ENCODE measurements around the gene MELK. TPM values are rescaled to one million over a fixed set of nuclear protein-coding genes. Genes with fewer than 3 reads are reported as not detected.
"Not testable (repeated sequence)": the region's sequence is repeated elsewhere in the genome, so short reads cannot be mapped to it uniquely, and the experiment has no call there.

Gene MELK
- 2.0 TPM for total RNA-seq

DNA sequence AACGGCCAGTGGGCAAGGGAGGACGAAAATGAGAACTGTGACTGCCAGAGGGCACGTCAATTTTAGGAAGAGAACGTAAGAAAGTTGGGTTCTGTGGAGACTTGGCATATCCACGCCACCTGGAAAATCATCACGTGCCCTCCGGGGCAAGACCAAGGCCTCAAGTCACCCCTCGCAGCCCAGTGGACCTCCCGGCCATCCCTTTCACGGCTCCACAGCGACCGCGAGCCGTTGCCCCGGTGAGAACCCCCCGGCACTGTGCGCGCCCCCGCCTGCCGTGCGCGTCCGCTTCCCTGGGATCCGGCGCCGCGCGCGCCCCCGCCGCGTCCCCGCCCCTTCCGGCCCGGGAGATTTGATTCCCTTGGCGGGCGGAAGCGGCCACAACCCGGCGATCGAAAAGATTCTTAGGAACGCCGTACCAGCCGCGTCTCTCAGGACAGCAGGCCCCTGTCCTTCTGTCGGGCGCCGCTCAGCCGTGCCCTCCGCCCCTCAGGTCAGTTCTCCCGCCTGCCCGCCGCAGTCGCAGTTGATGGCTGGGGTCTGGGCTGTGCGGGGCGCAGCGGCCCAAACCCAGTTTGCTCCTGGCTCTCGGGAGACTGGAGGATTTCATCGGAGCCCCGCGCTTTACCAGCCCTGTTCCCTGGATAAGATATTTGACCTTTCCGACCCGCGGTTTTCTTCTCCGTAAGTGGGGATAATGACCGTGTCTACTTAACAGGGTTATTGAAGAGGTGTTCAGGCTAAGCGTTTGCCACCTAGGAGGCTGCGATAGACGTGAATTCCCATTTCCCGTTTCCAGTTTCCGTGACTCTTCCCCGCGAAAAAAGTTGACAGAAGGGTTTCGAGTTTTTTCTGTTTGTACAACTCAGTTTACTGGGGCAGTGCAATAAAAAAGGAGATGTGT, at the start of gene MELK:
MELK (plus strand) TSS at position 381 of the 904 bp plus-strand sequence. CDS start 8,787 bp downstream, outside the sequence.
- DNase-seq (ENCODE audit: low spot score) = peak; percentile 71

DNA sequence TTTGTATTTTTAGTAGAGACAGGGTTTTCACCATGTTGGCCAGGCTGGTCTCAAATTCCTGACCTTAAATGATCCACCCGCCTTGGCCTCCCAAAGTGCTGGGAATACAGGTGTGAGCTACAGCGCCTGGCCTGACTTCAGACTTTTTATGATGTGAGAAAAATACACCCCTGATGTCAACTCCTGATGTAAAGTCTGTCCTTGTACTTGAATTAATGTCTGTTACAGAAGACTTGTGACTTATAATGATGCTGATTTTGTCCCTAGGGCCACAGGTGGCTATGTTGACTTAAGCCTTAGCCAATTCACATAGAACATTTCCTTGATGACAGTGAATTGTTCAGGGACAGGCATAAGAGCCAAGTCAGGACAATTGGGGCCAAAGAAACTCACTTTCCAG, 42.5 kb upstream of the MELK start:
- DNase-seq (ENCODE audit: low spot score) = no peak

DNA sequence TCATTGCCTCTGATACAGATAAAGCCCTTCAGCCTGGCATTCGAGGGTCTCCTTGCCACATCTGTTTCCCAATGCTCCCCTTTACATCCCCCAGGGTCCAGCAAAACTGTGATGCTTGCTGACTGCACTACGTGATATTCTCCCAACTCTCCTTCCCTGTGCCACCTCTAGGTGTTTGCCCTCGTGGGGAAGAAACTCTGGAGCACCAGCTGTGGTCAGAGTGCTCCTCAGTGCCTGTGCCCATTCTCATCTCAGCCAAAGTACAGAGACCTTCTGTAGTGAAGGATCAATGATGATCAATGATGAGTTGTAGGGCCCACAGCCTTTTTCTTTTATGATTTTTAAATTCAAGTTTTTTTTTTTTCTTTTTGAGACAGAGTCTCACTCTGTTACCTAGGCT, 40.3 kb upstream of the MELK start:
- DNase-seq (ENCODE audit: low spot score) = no peak

DNA sequence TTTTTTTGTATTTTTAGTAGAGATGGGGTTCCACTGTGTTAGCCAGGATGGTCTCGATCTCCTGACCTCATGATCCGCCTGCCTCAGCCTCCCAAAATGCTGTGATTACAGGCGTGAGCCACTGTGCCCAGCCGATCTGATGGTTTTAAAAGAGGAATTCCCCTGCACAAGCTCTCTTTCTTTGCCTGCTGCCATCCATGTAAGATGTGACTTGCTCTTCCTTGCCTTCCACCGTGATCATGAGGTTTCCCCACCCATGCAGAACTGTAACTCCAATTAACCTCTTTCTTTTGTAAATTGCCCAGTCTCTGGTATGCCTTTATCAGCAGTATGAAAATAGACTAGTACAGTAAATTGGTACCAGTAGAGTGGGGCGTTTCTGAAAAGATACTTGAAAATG, 39.0 kb upstream of the MELK start:
- not testable (repeated sequence) for DNase-seq (ENCODE audit: low spot score)

DNA sequence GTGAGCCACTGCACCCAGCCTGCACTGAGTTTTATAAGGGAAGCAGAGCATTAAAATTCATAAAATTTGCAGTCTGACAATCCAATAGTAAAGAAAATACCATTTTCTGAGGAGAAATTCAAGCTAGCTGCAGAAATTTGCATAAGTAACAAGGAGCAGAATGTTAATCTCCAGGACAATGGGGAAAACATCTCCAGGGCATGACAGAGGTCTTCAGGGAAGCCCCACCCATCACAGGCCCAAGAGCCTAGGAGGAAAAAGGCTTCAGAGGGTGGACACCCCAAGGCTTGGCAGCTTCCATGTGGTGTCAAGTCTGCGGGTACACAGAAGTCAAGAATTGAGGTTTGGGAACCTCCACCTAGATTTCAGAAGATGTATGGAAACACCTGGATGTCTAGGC, 37.6 kb upstream of the MELK start:
- no peak for DNase-seq (ENCODE audit: low spot score)

DNA sequence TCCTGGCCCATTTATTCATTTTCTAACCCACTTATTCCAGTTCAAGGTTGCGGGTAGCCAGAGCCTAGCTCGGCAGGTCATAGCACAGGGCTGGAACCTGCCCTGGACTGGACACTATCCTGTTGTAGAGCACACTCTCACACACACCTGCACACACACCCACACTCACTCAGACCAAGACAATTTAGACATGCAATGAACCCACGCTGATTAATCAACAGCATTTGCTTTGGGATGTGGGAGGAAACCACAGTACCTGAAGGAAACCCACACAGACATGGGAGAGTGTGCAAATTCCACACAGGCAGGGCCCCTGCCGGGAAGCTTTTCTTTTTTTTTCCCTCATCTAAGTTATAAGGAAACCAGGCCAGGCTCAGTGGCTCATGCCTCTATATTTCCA, 34.8 kb upstream of the MELK start:
- DNase-seq (ENCODE audit: low spot score) = no peak

DNA sequence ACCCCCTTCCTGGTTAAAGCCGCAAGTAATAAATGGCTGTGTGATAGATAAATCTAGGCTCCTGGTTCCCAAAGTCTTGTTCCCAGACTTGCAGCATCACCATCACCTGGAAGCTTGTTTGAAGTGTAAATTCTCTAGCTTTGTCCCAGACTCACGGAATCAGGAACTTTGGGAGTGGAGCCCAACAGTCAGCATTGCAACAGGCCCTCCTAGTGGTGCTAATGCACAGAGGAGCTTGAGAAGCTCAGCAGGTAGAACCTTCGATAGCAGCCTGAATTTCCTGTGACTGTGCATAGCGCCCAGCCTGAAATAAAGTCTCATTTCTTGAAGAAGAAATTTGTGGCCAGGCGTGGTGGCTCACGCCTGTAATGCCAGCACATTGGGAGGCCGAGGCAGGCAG, 30.3 kb upstream of the MELK start:
- DNase-seq (ENCODE audit: low spot score) = no peak

DNA sequence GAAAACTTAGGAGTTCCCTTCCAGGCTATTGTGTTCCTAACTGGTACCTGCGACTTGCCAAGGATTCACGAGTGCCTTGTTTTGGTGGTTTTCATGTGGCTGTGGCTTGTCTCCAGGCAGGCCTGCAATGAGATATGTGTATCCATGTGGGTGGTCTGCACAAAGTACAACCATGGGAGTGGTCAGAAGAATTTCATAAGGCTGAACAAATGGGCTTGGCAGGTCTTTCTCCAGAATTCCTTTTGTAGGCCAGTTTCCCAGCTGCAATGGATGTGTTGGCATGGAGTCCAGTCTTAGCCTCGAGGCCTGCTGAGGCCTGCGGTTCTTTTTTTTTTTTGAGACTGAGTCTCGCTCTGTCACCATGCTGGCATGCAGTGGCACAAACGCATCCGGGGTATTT, 28.8 kb upstream of the MELK start:
- peak; percentile 16 for DNase-seq (ENCODE audit: low spot score)

DNA sequence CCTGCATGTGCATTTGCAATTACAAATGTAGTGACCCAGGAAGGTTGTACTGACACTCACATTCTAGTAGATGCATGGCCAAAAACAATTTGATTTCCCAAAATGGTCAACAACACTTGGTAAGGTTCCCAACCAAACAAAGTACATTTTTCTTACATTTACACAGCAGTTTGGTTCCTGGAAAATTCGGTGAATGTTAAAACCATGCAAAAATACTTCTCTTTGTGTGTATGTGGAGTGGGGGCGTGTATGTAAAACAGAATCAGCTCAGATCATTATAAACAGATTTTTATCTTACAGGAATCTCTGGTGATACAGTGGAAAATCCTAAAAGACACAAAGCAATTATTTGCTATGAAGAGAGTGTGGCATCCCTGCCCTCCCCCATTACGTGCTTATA, 25.1 kb upstream of the MELK start:
- no peak for DNase-seq (ENCODE audit: low spot score)

DNA sequence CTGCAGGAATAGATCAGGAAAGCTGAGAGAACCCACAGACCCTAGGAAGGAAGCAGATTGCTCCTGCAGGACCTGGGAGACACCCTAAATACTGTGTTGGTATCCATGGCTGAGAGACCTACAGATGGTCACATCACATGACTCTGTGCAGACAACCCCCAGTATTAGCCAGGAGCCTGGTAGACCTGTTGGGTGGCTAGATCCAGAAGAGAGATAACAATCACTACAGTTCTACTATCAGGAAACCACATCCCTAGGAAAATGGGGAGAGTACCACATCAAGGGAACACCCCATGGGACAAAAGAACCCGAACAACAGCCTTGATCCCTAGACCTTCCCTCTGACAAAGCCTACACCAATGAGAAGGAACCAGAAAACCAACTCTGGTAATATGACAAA, 24.2 kb upstream of the MELK start:
- no peak for DNase-seq (ENCODE audit: low spot score)

DNA sequence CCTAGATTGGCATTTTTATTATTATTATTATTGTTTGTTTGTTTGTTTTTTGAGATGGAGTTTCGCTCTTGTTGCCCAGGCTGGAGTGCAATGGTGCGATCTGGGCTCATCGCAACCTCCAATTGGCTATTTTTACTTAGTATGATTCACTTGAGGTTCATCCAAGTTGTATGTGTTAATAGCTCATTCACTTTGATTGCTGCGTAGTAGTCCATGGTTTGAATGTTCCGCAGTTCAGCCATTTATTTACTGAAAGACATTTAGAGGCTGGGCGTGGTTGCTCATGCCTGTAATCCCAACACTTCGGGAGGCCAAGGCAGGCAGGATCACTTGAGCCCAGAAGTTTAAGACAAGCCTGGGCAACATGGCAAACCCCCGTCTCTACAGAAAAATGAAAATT, 22.6 kb upstream of the MELK start:
- DNase-seq (ENCODE audit: low spot score) = no peak

DNA sequence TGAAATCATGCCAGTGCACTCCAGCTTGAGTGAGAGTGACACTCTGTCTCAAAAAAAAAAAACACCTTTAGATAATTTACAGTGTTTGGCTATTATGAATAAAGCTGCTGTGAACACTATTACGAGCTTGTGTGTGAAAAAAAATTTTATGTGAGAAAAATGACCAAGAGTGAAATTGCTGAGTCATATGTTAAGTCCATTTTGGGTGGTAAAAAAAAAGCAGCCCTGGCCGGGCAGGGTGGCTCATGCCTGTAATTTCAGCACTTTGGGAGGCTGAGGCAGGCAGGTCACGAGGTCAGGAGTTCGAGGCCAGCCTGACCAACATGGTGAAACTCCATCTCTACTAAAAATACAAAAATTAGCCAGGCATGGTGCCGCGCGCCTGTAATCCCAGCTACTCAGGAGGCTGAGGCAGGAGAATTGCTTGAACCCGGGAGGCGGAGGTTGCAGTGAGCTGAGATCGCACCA, 22.0 kb upstream of the MELK start:
- DNase-seq (ENCODE audit: low spot score) = not testable (repeated sequence)

DNA sequence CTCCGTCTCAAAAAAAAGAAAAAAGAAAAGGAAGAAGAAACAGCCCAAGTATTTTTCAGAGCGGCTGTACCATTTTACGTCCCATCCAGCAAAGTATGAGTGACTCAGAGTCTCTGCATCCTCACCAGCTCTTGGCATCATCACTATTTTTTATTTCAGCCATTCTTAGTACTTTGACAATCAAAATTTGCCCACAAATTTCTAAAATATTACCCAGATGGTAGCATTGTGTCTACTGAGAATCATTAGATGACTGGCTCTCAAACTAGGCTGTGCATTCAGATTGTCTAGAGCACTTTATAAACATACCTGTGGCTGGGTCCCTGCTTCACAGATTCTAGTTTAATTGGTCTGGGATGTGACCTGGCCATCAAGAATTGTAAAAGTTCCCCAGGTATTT, 21.6 kb upstream of the MELK start:
- DNase-seq (ENCODE audit: low spot score) = no peak

DNA sequence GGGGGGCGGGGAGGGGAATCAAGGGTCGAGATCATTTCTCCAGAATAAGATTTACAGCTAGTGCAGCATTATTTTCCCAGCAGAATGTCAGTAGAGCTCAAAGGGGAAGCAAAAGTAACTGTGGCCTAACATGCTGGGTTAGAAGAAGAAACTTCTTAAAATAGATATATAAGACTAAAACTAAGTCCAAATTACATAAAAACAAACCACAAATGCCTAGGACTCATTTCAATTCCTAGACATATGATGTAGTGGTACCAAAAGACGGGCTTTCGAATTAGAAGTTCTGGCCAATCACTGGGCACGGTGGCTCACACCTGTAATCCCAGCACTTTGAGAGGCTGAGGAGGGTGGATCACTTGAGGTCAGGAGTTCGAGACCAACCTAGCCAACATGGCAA, 20.8 kb upstream of the MELK start:
- DNase-seq (ENCODE audit: low spot score) = no peak

DNA sequence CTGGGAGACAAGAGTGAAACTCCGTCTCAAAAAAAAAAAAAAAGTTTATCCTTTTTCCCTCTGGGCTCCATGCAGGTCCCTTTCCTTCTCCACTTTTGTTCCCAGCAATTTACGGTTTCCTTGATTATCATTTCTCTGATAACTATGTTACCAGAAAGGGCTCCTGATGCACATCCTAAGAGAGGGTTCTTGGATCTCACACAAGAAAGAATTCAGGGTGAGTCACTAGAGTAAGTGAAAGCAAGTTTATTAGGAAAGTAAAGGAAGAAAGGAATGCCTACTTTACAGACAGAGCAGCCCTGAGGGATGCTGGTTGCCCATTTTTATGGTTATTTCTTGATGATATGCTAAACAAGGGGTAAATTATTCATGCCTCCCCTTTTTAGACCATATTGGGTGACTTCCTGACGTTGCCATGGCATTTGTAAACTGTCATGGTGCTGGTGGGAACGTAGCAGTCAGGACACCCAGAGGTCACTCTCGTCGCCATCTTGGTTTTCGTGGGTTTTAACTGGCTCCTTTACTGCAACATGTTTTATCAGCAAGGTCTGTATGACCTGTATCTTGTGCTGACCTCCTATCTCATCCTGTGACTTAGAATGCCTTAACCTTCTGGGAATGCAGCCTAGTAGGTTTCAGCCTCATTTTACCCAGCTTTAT, 13.5 kb upstream of the MELK start:
- no peak for DNase-seq (ENCODE audit: low spot score)

DNA sequence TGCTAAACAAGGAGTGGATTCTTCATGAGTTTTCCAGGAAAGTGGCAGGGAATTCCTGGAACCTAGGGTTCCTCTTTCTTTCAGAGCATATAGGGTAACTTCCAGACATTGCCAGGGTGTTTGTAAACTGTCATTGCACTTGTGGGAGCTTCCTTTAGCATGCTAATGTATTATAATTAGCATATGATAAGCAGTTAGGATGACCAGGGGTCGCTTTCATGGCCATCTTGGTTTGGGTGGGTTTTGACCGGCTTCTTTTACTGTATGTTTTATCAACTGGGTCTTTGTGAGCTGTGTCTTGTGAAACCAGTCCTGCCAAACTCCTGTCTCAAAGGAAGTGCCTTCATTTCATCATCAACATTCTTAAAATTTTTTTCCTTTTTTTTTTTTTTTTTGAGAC, 11.9 kb upstream of the MELK start:
- DNase-seq (ENCODE audit: low spot score) = no peak

DNA sequence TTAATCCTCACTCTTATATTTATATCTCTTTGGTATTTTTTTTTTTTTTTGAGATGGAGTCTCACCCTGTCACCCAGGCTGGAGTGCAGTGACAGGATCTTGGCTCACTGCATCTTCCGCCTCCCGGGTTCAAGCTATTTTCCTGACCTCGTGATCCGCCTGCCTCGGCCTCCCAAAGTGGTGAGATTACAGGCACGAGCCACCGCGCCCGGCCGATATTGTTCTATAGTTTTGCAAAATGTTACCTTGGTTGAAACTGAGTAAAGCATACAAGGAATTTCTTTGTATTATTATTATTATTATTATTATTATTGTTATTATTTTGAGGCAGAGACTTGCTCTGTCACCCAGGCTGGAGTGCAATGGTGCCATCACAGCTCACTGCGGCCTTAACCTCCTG, 9.9 kb upstream of the MELK start:
- DNase-seq (ENCODE audit: low spot score) = not testable (repeated sequence)

DNA sequence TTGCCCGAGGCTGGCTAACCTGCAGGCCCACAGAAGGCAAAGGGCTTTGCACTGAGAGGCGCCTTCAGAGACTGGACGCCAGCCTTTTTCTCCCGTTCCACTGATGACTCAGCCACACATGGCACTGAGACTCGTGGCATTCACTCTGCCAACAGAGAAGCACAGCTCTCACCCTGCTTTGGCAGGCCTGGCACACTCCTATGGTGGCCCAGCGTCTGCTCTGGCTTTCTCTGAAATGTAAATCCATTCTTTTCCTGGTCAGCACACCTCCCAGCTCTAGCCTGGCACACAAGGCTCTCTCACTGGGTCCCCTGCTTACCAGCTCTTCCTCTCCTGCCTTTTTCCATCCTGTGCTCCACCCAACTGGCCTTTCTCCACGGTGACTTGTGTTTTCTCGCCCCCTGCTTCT, 5.9 kb upstream of the MELK start:
- DNase-seq (ENCODE audit: low spot score) = peak; percentile 72

DNA sequence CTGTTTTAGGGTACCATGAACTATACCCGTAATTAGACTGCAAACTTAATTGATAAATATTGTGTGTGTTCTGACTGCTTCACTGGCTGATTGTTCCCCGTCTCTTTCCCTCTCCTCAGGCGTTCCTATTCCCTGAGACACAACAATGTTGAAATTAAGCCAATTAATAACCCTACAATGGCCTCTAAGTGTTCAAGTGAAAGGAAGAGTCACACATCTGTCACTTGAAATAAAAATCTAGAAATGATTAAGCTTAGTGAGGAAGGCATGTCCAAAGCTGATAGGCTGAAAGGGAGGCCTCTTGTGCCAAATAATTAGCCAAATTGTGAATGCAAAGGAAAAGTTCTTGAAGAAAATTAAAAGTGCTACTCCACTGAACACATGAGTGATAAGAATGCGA, 4.0 kb upstream of the MELK start:
- not testable (repeated sequence) for DNase-seq (ENCODE audit: low spot score)

DNA sequence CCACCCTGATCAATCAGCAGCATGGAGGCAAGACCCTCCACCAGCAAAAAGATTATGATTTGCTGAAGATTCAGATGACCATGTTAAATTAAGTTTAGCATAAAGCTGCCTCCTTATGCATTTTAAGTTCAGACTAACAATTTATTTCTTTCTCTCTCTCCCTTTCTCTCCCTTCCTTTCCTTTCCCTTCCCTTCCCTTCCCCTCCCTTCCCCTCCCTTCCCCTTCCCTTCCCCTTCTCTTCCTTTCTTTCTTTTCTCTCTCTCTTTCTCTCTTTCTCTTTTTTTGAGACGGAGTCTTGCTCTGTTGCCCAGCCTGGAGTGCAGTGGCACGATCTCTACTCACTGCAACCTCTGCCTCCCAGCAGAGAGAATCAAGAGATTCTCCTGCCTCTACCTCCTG, 1.4 kb upstream of the MELK start:
- DNase-seq (ENCODE audit: low spot score) = no peak

DNA sequence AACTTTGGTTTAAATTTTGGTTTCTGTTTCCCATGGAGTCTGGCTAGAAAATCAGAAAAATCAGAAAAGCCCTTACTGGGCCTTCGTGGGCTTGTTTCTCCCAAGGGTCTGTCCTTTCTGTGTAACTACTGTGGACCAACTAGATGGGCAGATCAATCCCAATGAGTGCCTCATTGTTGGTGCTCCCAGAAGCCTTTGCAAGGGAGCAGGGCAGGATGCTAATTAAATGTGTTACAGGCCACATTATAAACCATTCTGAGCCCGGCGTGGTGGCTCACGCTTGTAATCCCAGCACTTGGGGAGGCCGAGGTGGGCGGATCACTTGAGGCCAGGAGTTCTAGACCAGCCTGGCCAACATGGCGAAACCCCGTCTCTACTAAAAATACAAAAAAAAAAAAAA, 1.4 kb downstream of the MELK start:
- not testable (repeated sequence) for DNase-seq (ENCODE audit: low spot score)

DNA sequence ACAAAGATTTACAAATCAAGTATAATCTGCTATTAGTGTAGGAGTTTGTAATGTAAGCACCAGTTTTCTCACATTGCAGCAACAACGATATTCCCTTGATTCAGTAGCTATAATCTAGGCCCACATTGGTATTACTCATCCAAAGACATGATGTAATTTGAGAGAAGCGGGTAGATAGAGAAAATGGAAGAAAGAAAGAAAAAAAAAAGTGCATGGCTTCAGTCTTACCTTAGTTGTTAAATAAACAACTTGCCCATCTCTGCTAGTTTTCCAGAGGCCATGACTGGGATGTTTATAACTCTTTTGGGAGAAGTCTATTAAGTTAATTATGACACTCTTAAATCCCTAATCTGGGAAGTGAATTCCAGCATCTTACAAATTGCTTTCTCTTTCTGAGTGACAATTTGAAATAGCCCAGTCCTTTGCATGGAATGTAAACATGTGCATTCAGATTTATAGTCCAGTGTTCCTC, 2.8 kb downstream of the MELK start:
- DNase-seq (ENCODE audit: low spot score) = no peak

DNA sequence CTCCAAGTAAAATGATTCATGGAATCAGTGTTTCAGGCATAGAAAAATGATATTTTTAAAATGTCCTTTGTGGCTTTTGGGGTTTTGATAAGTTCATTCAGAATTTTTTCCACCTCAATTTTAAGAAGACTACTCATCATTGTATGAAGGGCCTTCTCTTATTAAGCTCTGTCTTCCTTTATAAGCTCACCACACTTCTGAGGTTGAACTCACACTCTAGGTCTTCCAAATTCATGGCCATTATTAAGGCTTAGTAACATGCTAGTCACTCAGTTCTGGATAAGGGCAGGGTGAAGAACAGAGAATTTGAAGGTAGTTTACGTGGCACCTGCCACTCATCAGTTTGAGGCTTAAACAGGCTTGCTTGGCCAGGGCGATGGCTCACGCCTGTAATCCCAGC, 4.2 kb downstream of the MELK start:
- no peak for DNase-seq (ENCODE audit: low spot score)

Data from mucosa of gallbladder (tissue), 1 donor.